B cell (primary cell): ENCODE data around the gene GPR146. TPM values are rescaled to one million over a fixed set of nuclear protein-coding genes. Genes with fewer than 3 reads are reported as not detected.

Experiments
- ATAC-seq: fragments of 200-7000 bp; cut with Tn5 transposase; one replicate; pipeline ENCODE4 v1.10.0; 2021; ENCODE audit warnings: low read depth, mild to moderate bottlenecking, moderate number of reproducible peaks, moderate library complexity
- CTCF ChIA-PET: fragments of 350-600 bp; sonication (Branson Sonifier 250); formaldehyde crosslinking; loops from one replicate; lab custom pipeline; 2021; ENCODE audit warnings: antibody characterized with exemption, inconsistent platforms; lab: Charles Lee
- POLR2A ChIA-PET: fragments of 350-600 bp; sonication (Branson Sonifier 250); formaldehyde crosslinking; loops from one replicate; lab custom pipeline; 2021; ENCODE audit warnings: antibody characterized with exemption; lab: Charles Lee
- DNase-seq: peaks from one replicate; pipeline ENCODE4 v3.0.0; 2013
- H2AFZ ChIP-seq: 2 replicates; pipeline ENCODE4 v1.6.1; 2012; ENCODE audit warnings: mild to moderate bottlenecking, low read depth, low read length; ENCODE audit not compliant: insufficient read depth, poor library complexity, severe bottlenecking
- H3K27ac ChIP-seq, 2 donors: 1 replicate in 1 of 2; 2 replicates in 1 of 2; pipeline ENCODE4 v1.5.1; 2012 to 2013; ENCODE audit warnings: low read length in 2 of 2, mild to moderate bottlenecking in 2 of 2, moderate library complexity in 1 of 2
- H3K27me3 ChIP-seq, 4 experiments: fragments of 200-600 bp in 1 of 4; sonication (generic) in 1 of 4; replicated peaks in 1 of 4; 1 replicate in 2 of 4; 2 replicates in 2 of 4; pipeline versions ENCODE4 v1.6.1 to v1.7.0; 2013 to 2016; ENCODE audit warnings: low read length in 3 of 4, mild to moderate bottlenecking in 2 of 4, mixed read lengths in 1 of 4, moderate library complexity in 1 of 4; ENCODE audit not compliant: insufficient read depth in 4 of 4, control insufficient read depth in 3 of 4; ENCODE audit errors: control extremely low read depth in 1 of 4
- H3K36me3 ChIP-seq, 2 experiments: replicated peaks in 1 of 2; 1 replicate in 1 of 2; 2 replicates in 1 of 2; pipeline versions ENCODE4 v1.6.1 to v1.7.1; 2013; ENCODE audit warnings: low read length in 1 of 2; ENCODE audit not compliant: insufficient read depth in 2 of 2, control insufficient read depth in 1 of 2; ENCODE audit errors: control extremely low read depth in 1 of 2, extremely low read depth in 1 of 2
- H3K4me1 ChIP-seq, 2 donors: fragments of 200-600 bp in 1 of 2; sonication (generic) in 1 of 2; 1 replicate in 1 of 2; 2 replicates in 1 of 2; pipeline versions ENCODE4 v1.5.1 to v1.6.1; 2013 to 2017; ENCODE audit warnings: low read length in 2 of 2; ENCODE audit not compliant: control insufficient read depth in 2 of 2, insufficient read depth in 2 of 2
- H3K4me2 ChIP-seq: replicated peaks from 2 replicates; pipeline ENCODE3; 2012; ENCODE audit warnings: mild to moderate bottlenecking, low read depth, low read length; ENCODE audit not compliant: poor library complexity, severe bottlenecking
- H3K4me3 ChIP-seq, 5 experiments: fragments of 200-600 bp in 1 of 5; sonication (generic) in 1 of 5; 1 replicate in 3 of 5; 2 replicates in 2 of 5; pipeline versions ENCODE4 v1.5.1 to v1.7.0; 2011 to 2016; ENCODE audit warnings: low read length in 4 of 5, mild to moderate bottlenecking in 4 of 5, low read depth in 2 of 5, control low read depth in 1 of 5, moderate library complexity in 1 of 5; ENCODE audit not compliant: insufficient read depth in 1 of 5; ENCODE audit errors: control extremely low read depth in 1 of 5, extremely low read depth in 1 of 5
- H3K79me2 ChIP-seq: fragments of 200-600 bp; sonication (generic); one replicate; pipeline ENCODE4 v1.6.0; 2016; ENCODE audit warnings: low read length; ENCODE audit not compliant: control insufficient read depth, insufficient read depth
- H3K9ac ChIP-seq: fragments of 200-600 bp; sonication (generic); 2 replicates; pipeline ENCODE4 v1.6.1; 2017; ENCODE audit warnings: mild to moderate bottlenecking, low read length, moderate library complexity
- H3K9me3 ChIP-seq, 3 donors: one replicate each; pipeline versions ENCODE4 v1.6.1 to v1.7.1; 2013; ENCODE audit warnings: low read length in 2 of 3; ENCODE audit not compliant: control insufficient read depth in 2 of 3, insufficient read depth in 1 of 3; ENCODE audit errors: control extremely low read depth in 1 of 3
- H4K20me1 ChIP-seq: 2 replicates; pipeline ENCODE4 v1.6.0; 2012; ENCODE audit warnings: mild to moderate bottlenecking, low read length; ENCODE audit not compliant: insufficient read depth, control insufficient read depth, poor library complexity, severe bottlenecking
- H3K27ac Mint-ChIP-seq: one replicate; pipeline ENCODE4 v1.8.0; 2021; ENCODE audit warnings: mixed read lengths
- H3K27me3 Mint-ChIP-seq: one replicate; pipeline ENCODE4 v1.8.0; 2021; ENCODE audit warnings: mixed read lengths
- H3K4me1 Mint-ChIP-seq: one replicate; pipeline ENCODE4 v1.8.0; 2021; ENCODE audit warnings: mixed read lengths
- H3K4me3 Mint-ChIP-seq: one replicate; pipeline ENCODE4 v1.8.0; 2021; ENCODE audit warnings: mixed read lengths
- H3K9me3 Mint-ChIP-seq: one replicate; pipeline ENCODE4 v1.8.0; 2022; ENCODE audit warnings: mixed read lengths; ENCODE audit not compliant: insufficient read depth
- EZH2 ChIP-seq: IDR thresholded peaks from 2 replicates; pipeline ENCODE4 v1.6.1; 2012; ENCODE audit warnings: borderline replicate concordance, low read depth, mild to moderate bottlenecking, moderate library complexity, low read length; ENCODE audit not compliant: insufficient read depth, poor library complexity, severe bottlenecking
- WGBS: methylation state at CpG from one replicate; pipeline ENCODE4 v1.1.5; 2013; ENCODE audit warnings: missing lambda C conversion rate; ENCODE audit not compliant: insufficient coverage; 5-methylcytosine and 5-hydroxymethylcytosine counted together
- intact Hi-C: fragments of 100-400 bp; cut with micrococcal nuclease; formaldehyde crosslinking; loops from one replicate; pipeline ENCODE4 v1.10.0; 2022
- polyA plus RNA-seq: library from polyadenylated mRNA; depleted of rRNA; stranded (reverse); fragments of >200 nt; gene quantifications from 2 replicates; pipeline ENCODE4 v1.2.3, GENCODE V29; 2012
- total RNA-seq, 2 donors: library from RNA; stranded (reverse); fragments of 120-200 nt in 1 of 2; gene quantifications; 1 replicate in 1 of 2; 2 replicates in 1 of 2; pipeline versions ENCODE4 v1.2.3 to v1.2.4, GENCODE V29; 2013 to 2022
- TF ChIP-seq, protein P1 (sequence below): fragments of 200-600 bp; IDR thresholded peaks from one replicate; pipeline ENCODE4 v1.8.0; 2022; ENCODE audit warnings: antibody characterized with exemption, mild to moderate bottlenecking

GPR146 gene
- total and polyA plus RNA-seq, 2 donors (not counting 1 experiment from before 2014, with no cell fraction given): 4.2 to 45.4 TPM

GRCh38 chr7:996079-996872, 48.1 kb upstream of the GPR146 start:
- Histone ChIP-seq H3K79me2 (no peaks in the 10 kb centered on the region), H2AFZ (no peak overlapping the region), H3K4me2 (no peak overlapping the region), H4K20me1 (peaks cover 22% of the 10 kb centered on the region), H3K27ac (no peak overlapping the region), H3K9me3 (no peaks in the 10 kb centered on the region), H3K27me3 (peaks cover 0 to 14% (median 1%) of the 10 kb centered on the region in 4 experiments), H3K4me1 (peaks cover 0 to 23% of the 10 kb centered on the region in 2 donors), H3K4me3 (no peak overlapping the region), H3K9ac (no peak overlapping the region), H3K36me3 (peaks cover 0 to 11% of the 10 kb centered on the region in 2 experiments)
- ATAC-seq (no peak), DNase-seq (no peak)
- TF ChIP-seq, protein P1, sequence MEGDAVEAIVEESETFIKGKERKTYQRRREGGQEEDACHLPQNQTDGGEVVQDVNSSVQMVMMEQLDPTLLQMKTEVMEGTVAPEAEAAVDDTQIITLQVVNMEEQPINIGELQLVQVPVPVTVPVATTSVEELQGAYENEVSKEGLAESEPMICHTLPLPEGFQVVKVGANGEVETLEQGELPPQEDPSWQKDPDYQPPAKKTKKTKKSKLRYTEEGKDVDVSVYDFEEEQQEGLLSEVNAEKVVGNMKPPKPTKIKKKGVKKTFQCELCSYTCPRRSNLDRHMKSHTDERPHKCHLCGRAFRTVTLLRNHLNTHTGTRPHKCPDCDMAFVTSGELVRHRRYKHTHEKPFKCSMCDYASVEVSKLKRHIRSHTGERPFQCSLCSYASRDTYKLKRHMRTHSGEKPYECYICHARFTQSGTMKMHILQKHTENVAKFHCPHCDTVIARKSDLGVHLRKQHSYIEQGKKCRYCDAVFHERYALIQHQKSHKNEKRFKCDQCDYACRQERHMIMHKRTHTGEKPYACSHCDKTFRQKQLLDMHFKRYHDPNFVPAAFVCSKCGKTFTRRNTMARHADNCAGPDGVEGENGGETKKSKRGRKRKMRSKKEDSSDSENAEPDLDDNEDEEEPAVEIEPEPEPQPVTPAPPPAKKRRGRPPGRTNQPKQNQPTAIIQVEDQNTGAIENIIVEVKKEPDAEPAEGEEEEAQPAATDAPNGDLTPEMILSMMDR: no peak
- no peak for TF ChIP-seq EZH2
- Mint-ChIP-seq H3K9me3 (no peaks in the 10 kb centered on the region), H3K27ac (no peak overlapping the region), H3K4me3 (no peak overlapping the region), H3K4me1 (peaks cover 29% of the 10 kb centered on the region), H3K27me3 (no peaks in the 10 kb centered on the region)
- WGBS: 80% methylated on average over 38 of the region's 38 CpGs
- CTCF ChIA-PET: interaction anchor here (0.9 to 10.9 kb wide), 8 partner anchors 9 to 180 kb away, joined by 3 to 496 read pairs (median 14); no protein-coding TSS in a partner anchor
- intact Hi-C loops: no loop called here
- POLR2A ChIA-PET: interaction anchor here (0.6 to 6.2 kb wide), 4 partner anchors 26 to 68 kb away, joined by 3 to 47 read pairs (median 11); no protein-coding TSS in a partner anchor
